Fibroblast of lung (primary cell): ENCODE results near the gene CFAP61. TPM values are rescaled to one million over a fixed set of nuclear protein-coding genes. Genes with fewer than 3 reads are reported as not detected.

Experiments
- DNase-seq, 2 donors: peaks; one replicate each; pipeline versions ENCODE4 v3.0.0 to v3.0.0-alpha.2; 2010; ENCODE audit warnings: low read depth in 2 of 2
- H2AFZ ChIP-seq: 2 replicates; pipeline ENCODE4 v1.5.1; 2012; ENCODE audit warnings: low read length, control low read depth, inconsistent platforms
- H3K27ac ChIP-seq: 2 replicates; pipeline ENCODE4 v1.5.1; 2011; ENCODE audit warnings: low read length, control low read depth; ENCODE audit not compliant: insufficient read depth
- H3K27me3 ChIP-seq: 2 replicates; pipeline ENCODE4 v1.5.1; 2011; ENCODE audit warnings: mild to moderate bottlenecking, low read length; ENCODE audit not compliant: control insufficient read depth, insufficient read depth
- H3K36me3 ChIP-seq: 2 replicates; pipeline ENCODE4 v1.5.1; 2011; ENCODE audit warnings: low read length; ENCODE audit not compliant: control insufficient read depth, insufficient read depth
- H3K4me1 ChIP-seq: 2 replicates; pipeline ENCODE4 v1.5.1; 2011; ENCODE audit warnings: low read length; ENCODE audit not compliant: control insufficient read depth, insufficient read depth; ENCODE audit errors: extremely low read depth
- H3K4me2 ChIP-seq: 2 replicates; pipeline ENCODE4 v1.5.1; 2011; ENCODE audit warnings: low read length, control low read depth; ENCODE audit not compliant: insufficient read depth; ENCODE audit errors: extremely low read depth
- H3K4me3 ChIP-seq, 4 experiments: fragments of 200-600 bp in 1 of 4; sonication (generic) in 1 of 4; replicated peaks in 1 of 4; 2 replicates each; pipeline ENCODE4 v1.5.1; 2011 to 2016; ENCODE audit warnings: low read length in 4 of 4, low read depth in 3 of 4, mild to moderate bottlenecking in 3 of 4, control low read depth in 2 of 4, inconsistent platforms in 1 of 4, mixed read lengths in 1 of 4; ENCODE audit not compliant: insufficient read depth in 1 of 4; ENCODE audit errors: control extremely low read depth in 1 of 4
- H3K79me2 ChIP-seq: 2 replicates; pipeline ENCODE4 v1.5.1; 2012; ENCODE audit warnings: mild to moderate bottlenecking, low read length, inconsistent platforms; ENCODE audit not compliant: control insufficient read depth, insufficient read depth
- H3K9ac ChIP-seq: 2 replicates; pipeline ENCODE4 v1.5.1; 2011; ENCODE audit warnings: mild to moderate bottlenecking, low read length, control low read depth; ENCODE audit not compliant: insufficient read depth
- H3K9me3 ChIP-seq: 2 replicates; pipeline ENCODE4 v1.5.1; 2012; ENCODE audit warnings: low read depth, low read length; ENCODE audit not compliant: control insufficient read depth, insufficient read depth
- H4K20me1 ChIP-seq: 2 replicates; pipeline ENCODE4 v1.5.1; 2011; ENCODE audit warnings: low read length; ENCODE audit not compliant: control insufficient read depth, insufficient read depth; ENCODE audit errors: extremely low read depth
- CTCF ChIP-seq, 2 donors: IDR thresholded peaks in 1 of 2; conservative IDR thresholded peaks in 1 of 2; 1 replicate in 1 of 2; 2 replicates in 1 of 2; pipeline ENCODE4 v1.5.1; 2011 to 2012; ENCODE audit warnings: low read length in 2 of 2, control low read depth in 1 of 2, inconsistent platforms in 1 of 2, low read depth in 1 of 2, mild to moderate bottlenecking in 1 of 2
- EZH2 ChIP-seq: IDR thresholded peaks from 2 replicates; pipeline ENCODE4 v1.5.1; 2012; ENCODE audit warnings: low read length, control low read depth, mild to moderate bottlenecking; ENCODE audit errors: missing control alignments
- polyA plus RNA-seq, 2 donors: library from polyadenylated mRNA; depleted of rRNA in 1 of 2; stranded (reverse) in 1 of 2; unstranded in 1 of 2; fragments of >200 nt; gene quantifications; 2 replicates each; pipeline ENCODE4 v1.2.1, GENCODE V29; 2011 to 2012; ENCODE audit warnings: missing spikeins in 1 of 2
- total RNA-seq: library from RNA; depleted of rRNA; stranded (reverse); fragments of >200 nt; gene quantifications from 2 replicates; pipeline ENCODE4 v1.2.1, GENCODE V29; 2014

Gene CFAP61
- total and polyA plus RNA-seq, 2 donors (not counting 1 experiment from before 2014, with no cell fraction given) = not detected

GRCh38 chr20:20184149-20184548 lies 131.8 kb downstream of the CFAP61 start:
- Histone ChIP-seq H3K9ac (no peak overlapping the region), H4K20me1 (no peaks in the 10 kb centered on the region), H3K79me2 (no peaks in the 10 kb centered on the region), H3K4me2 (no peak overlapping the region), H3K4me3 (no peak overlapping the region), H3K27ac (no peak overlapping the region), H3K9me3 (no peaks in the 10 kb centered on the region), H2AFZ (no peak overlapping the region), H3K4me1 (no peaks in the 10 kb centered on the region), H3K36me3 (no peaks in the 10 kb centered on the region), H3K27me3 (no peaks in the 10 kb centered on the region)
- TF ChIP-seq CTCF (conservative IDR thresholded peaks at IDR 0.05 in 1 of 2, IDR thresholded peaks at IDR 0.05 in 1 of 2; ENCODE audit: low read depth in 1 of 2, low read length in 2 of 2) (peak in 1 of 2 donors; percentile 23), EZH2 (no peak)
- no peak for DNase-seq

- no peaks in the 10 kb centered on the region for H3K79me2 ChIP-seq
- H3K9me3 ChIP-seq = no peaks in the 10 kb centered on the region
- H4K20me1 ChIP-seq = no peaks in the 10 kb centered on the region
- H3K36me3 ChIP-seq = no peaks in the 10 kb centered on the region
- DNase-seq = no peak
- H3K4me1 ChIP-seq = no peaks in the 10 kb centered on the region
- no peak overlapping the region for H3K4me3 ChIP-seq
- no peak overlapping the region for H3K27ac ChIP-seq
- no peaks in the 10 kb centered on the region for H3K27me3 ChIP-seq
- H3K9ac ChIP-seq = no peak overlapping the region
- H3K4me2 ChIP-seq = no peak overlapping the region
- TF ChIP-seq CTCF (conservative IDR thresholded peaks at IDR 0.05 in 1 of 2, IDR thresholded peaks at IDR 0.05 in 1 of 2; ENCODE audit: low read depth in 1 of 2, low read length in 2 of 2) (no peak), EZH2 (no peak)
- no peak overlapping the region for H2AFZ ChIP-seq
Observed at GRCh38 chr20:20184706-20185105, 132.4 kb downstream of the CFAP61 start.

DNA sequence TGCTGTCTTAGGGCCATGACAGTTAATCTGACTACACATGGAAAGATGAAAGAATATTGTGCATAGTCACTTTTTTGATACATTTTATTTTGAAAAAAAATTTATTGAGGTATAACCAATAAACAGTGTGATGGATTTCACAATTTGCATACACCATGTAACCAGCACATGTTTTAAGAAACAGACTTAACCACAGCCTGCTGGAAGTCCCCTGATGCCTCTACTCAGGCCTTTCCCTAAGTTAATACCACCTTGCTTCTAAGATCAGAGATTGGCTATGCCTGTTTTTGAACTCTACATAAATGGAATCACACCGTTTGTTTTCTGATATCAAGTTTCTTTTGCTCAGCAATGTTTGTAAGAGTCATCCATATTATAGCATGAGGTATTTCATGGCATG lies 136.3 kb downstream of the CFAP61 start:
- Histone ChIP-seq H3K4me1 (no peaks in the 10 kb centered on the region), H3K27ac (no peak overlapping the region), H3K36me3 (no peaks in the 10 kb centered on the region), H3K79me2 (no peaks in the 10 kb centered on the region), H3K9ac (no peak overlapping the region), H3K4me2 (no peak overlapping the region), H3K27me3 (no peaks in the 10 kb centered on the region), H3K4me3 (no peak overlapping the region), H2AFZ (no peak overlapping the region), H4K20me1 (no peaks in the 10 kb centered on the region), H3K9me3 (no peaks in the 10 kb centered on the region)
- TF ChIP-seq CTCF (conservative IDR thresholded peaks at IDR 0.05 in 1 of 2, IDR thresholded peaks at IDR 0.05 in 1 of 2; ENCODE audit: low read depth in 1 of 2, low read length in 2 of 2) = no peak
- no peak for TF ChIP-seq EZH2
- DNase-seq = no peak
